ENCODE data around the gene HDC.

HDC gene

GRCh38 chr15:50262533-50262932 lies 3.0 kb downstream of the HDC start:
- DNase-seq (ENCODE audit: low spot score in 2 of 2) (peak in 1 of 2 donors; percentile 80), ATAC-seq (peak; percentile 68)
- H3K27ac Mint-ChIP-seq: peak overlapping the region; percentile 98
- peaks cover 18% of the 10 kb centered on the region for H3K36me3 Mint-ChIP-seq
- peak overlapping the region; percentile 73 for H3K4me3 Mint-ChIP-seq
- peaks cover 70% of the 10 kb centered on the region for H3K4me1 Mint-ChIP-seq
- H3K9me3 Mint-ChIP-seq: peaks cover 3% of the 10 kb centered on the region

GRCh38 chr15:50261981-50262380 lies 3.5 kb downstream of the HDC start:
- ATAC-seq (peak; percentile 35), DNase-seq (ENCODE audit: low spot score in 2 of 2) (peak in 1 of 2 donors; percentile 62)

GRCh38 chr15:50260969-50261496 lies 4.5 kb downstream of the HDC start:
- Mint-ChIP-seq H3K4me3 (peak overlapping the region; percentile 73), H3K9me3 (no peaks in the 10 kb centered on the region), H3K27ac (peak overlapping the region; percentile 98), H3K36me3 (peaks cover 18% of the 10 kb centered on the region), H3K4me1 (peaks cover 77% of the 10 kb centered on the region)
- DNase-seq (ENCODE audit: low spot score in 2 of 2) (no peak), ATAC-seq (peak; percentile 37)

More at GRCh38 chr15:50261981-50262380, 3.5 kb downstream of the HDC start:
- Mint-ChIP-seq H3K36me3 (peaks cover 18% of the 10 kb centered on the region), H3K4me1 (peaks cover 73% of the 10 kb centered on the region), H3K4me3 (peak overlapping the region; percentile 73), H3K9me3 (no peaks in the 10 kb centered on the region), H3K27ac (peak overlapping the region; percentile 98)

GRCh38 chr15:50259276-50259675 lies 6.2 kb downstream of the HDC start:
- peak; percentile 12 for ATAC-seq
- no peaks in the 10 kb centered on the region for H3K9me3 Mint-ChIP-seq
- H3K4me3 Mint-ChIP-seq: peak overlapping the region; percentile 73
- no peak for DNase-seq (ENCODE audit: low spot score in 2 of 2)
- peak overlapping the region; percentile 98 for H3K27ac Mint-ChIP-seq
- peaks cover 76% of the 10 kb centered on the region for H3K4me1 Mint-ChIP-seq
- peaks cover 18% of the 10 kb centered on the region for H3K36me3 Mint-ChIP-seq

- no peak overlapping the region for H3K27ac Mint-ChIP-seq
- DNase-seq (ENCODE audit: low spot score in 2 of 2) (no peak), ATAC-seq (no peak)
- peaks cover 13% of the 10 kb centered on the region for H3K36me3 Mint-ChIP-seq
- H3K9me3 Mint-ChIP-seq: no peaks in the 10 kb centered on the region
- H3K4me3 Mint-ChIP-seq: no peak overlapping the region
- H3K4me1 Mint-ChIP-seq: peaks cover 64% of the 10 kb centered on the region
Measured at GRCh38 chr15:50257924-50258323, 7.6 kb downstream of the HDC start.

GRCh38 chr15:50257332-50257731 lies 8.2 kb downstream of the HDC start:
- DNase-seq (ENCODE audit: low spot score in 2 of 2): no peak
- Mint-ChIP-seq H3K27ac (peak overlapping the region; percentile 24), H3K9me3 (no peaks in the 10 kb centered on the region), H3K36me3 (peaks cover 9% of the 10 kb centered on the region), H3K4me3 (no peak overlapping the region), H3K4me1 (peaks cover 58% of the 10 kb centered on the region)
- ATAC-seq: no peak

- DNase-seq (ENCODE audit: low spot score in 2 of 2) (no peak), ATAC-seq (no peak)
- Mint-ChIP-seq H3K9me3 (no peaks in the 10 kb centered on the region), H3K36me3 (peaks cover 9% of the 10 kb centered on the region), H3K27ac (peak overlapping the region; percentile 41), H3K4me1 (peaks cover 49% of the 10 kb centered on the region), H3K4me3 (no peak overlapping the region)
Measured at GRCh38 chr15:50256188-50257041, 9.1 kb downstream of the HDC start.

GRCh38 chr15:50252556-50252955 lies 13.0 kb downstream of the HDC start:
- Mint-ChIP-seq H3K4me3 (no peak overlapping the region), H3K4me1 (peaks cover 42% of the 10 kb centered on the region), H3K9me3 (no peaks in the 10 kb centered on the region), H3K36me3 (no peaks in the 10 kb centered on the region), H3K27ac (peak overlapping the region; percentile 51)
- DNase-seq (ENCODE audit: low spot score in 2 of 2): peak in 1 of 2 donors; percentile 45
- ATAC-seq: no peak

GRCh38 chr15:50251638-50252182 lies 13.8 kb downstream of the HDC start:
- no peaks in the 10 kb centered on the region for H3K9me3 Mint-ChIP-seq
- DNase-seq (ENCODE audit: low spot score in 2 of 2) (peak in 1 of 2 donors; percentile 33), ATAC-seq (no peak)
- peak overlapping the region; percentile 48 for H3K27ac Mint-ChIP-seq
- H3K4me3 Mint-ChIP-seq: no peak overlapping the region
- H3K4me1 Mint-ChIP-seq: peaks cover 43% of the 10 kb centered on the region
- H3K36me3 Mint-ChIP-seq: no peaks in the 10 kb centered on the region

GRCh38 chr15:50250760-50251394 lies 14.6 kb downstream of the HDC start:
- no peaks in the 10 kb centered on the region for H3K9me3 Mint-ChIP-seq
- H3K36me3 Mint-ChIP-seq: no peaks in the 10 kb centered on the region
- peak overlapping the region; percentile 48 for H3K27ac Mint-ChIP-seq
- H3K4me1 Mint-ChIP-seq: peaks cover 49% of the 10 kb centered on the region
- ATAC-seq: no peak
- H3K4me3 Mint-ChIP-seq: no peak overlapping the region
- DNase-seq (ENCODE audit: low spot score in 2 of 2): no peak

GRCh38 chr15:50249704-50250103 lies 15.8 kb downstream of the HDC start:
- H3K27ac Mint-ChIP-seq: peak overlapping the region; percentile 91
- peak overlapping the region; percentile 68 for H3K4me3 Mint-ChIP-seq
- H3K36me3 Mint-ChIP-seq: no peaks in the 10 kb centered on the region
- DNase-seq (ENCODE audit: low spot score in 2 of 2) (no peak), ATAC-seq (no peak)
- H3K4me1 Mint-ChIP-seq: peaks cover 47% of the 10 kb centered on the region
- no peaks in the 10 kb centered on the region for H3K9me3 Mint-ChIP-seq

- H3K9me3 Mint-ChIP-seq: no peaks in the 10 kb centered on the region
- H3K4me3 Mint-ChIP-seq: peak overlapping the region; percentile 68
- peak; percentile 27 for ATAC-seq
- peak overlapping the region; percentile 91 for H3K27ac Mint-ChIP-seq
- no peak for DNase-seq (ENCODE audit: low spot score in 2 of 2)
- H3K36me3 Mint-ChIP-seq: no peaks in the 10 kb centered on the region
- H3K4me1 Mint-ChIP-seq: peaks cover 44% of the 10 kb centered on the region
Measured at GRCh38 chr15:50248994-50249582, 16.4 kb downstream of the HDC start.

GRCh38 chr15:50247819-50248655 lies 17.5 kb downstream of the HDC start:
- H3K36me3 Mint-ChIP-seq: no peaks in the 10 kb centered on the region
- peaks cover 44% of the 10 kb centered on the region for H3K4me1 Mint-ChIP-seq
- H3K4me3 Mint-ChIP-seq: peak overlapping the region; percentile 68
- H3K9me3 Mint-ChIP-seq: no peaks in the 10 kb centered on the region
- DNase-seq (ENCODE audit: low spot score in 2 of 2): peak; percentile 30 to 76
- H3K27ac Mint-ChIP-seq: peak overlapping the region; percentile 91
- peak; percentile 96 for ATAC-seq

GRCh38 chr15:50246631-50247030 lies 18.9 kb downstream of the HDC start:
- H3K9me3 Mint-ChIP-seq: no peaks in the 10 kb centered on the region
- DNase-seq (ENCODE audit: low spot score in 2 of 2) (no peak), ATAC-seq (no peak)
- H3K27ac Mint-ChIP-seq: no peak overlapping the region
- H3K36me3 Mint-ChIP-seq: no peaks in the 10 kb centered on the region
- peaks cover 51% of the 10 kb centered on the region for H3K4me1 Mint-ChIP-seq
- H3K4me3 Mint-ChIP-seq: no peak overlapping the region
